Stimulated activated CD4-positive, alpha-beta T cell treated with anti-CD3 and anti-CD28 coated beads, Interleukin-2, amount 100 ng/mL, for 48 hours (primary cell): ENCODE data around the gene TAS1R2.
"Not testable (repeated sequence)": the region's sequence is repeated elsewhere in the genome, so short reads cannot be mapped to it uniquely, and the experiment has no call there.

ENCODE experiments used
- DNase-seq, 2 donors: peaks; one replicate each; pipeline ENCODE4 v3.0.0-alpha.2; 2020

TAS1R2 gene

DNA sequence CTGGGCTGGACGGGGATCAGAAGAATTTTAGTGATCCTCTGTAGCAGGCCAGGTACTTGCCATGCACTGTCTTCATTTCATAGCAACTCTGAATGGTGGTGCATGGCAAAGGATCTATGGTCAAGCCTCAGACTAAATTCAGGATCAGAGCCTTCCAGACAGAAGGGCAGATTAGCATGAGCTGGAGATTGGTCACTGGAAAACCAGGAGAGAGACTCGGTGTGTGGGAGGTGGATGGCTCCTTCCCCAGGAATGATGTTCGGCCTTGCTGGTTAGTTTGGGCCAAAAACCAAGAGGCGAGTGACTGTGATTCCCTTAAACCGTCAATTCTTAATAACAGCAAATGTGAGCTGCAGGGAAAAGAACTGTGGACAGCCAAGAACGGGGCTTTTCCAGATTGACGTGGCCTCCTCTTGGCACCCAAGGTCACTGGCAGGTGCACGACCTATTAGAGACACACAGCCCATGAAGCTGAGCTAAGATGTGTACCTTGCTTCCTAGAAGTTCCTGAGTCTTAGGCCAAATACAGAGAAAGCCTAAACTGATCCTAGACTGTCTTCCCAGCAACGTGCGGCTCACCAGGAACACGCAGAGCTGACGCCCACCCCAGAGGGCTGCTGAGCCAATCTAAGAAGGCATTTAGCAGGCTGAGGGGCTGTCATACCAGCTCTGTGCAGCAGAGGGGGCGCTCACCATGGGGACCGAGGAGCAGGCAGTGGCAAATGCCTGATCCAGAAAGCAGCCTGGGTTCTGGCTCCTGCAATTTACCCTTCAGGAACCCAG, 24.4 kb upstream of the TAS1R2 start:
- DNase-seq = peak; percentile 72 to 78

DNA sequence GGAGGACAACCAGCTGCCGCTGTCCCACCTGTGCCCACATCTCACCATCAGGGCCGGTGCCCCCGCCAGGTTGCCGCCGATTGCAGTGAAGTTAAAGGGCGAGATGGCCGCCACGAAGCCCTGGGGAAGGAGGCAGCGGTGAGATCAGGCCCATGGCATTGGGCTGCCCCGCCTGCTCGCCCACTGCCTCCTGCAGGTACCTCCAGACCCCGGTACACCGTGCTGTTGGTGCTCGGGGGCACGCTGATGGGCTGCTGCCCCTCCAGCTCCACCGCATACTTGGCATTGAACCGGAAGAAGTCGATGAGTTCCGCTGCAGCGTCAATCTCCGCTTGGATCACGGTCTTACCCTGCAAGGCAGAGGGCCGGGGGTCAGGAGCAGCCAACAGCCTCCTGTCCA, 23.6 kb upstream of the TAS1R2 start:
- DNase-seq = no peak

DNA sequence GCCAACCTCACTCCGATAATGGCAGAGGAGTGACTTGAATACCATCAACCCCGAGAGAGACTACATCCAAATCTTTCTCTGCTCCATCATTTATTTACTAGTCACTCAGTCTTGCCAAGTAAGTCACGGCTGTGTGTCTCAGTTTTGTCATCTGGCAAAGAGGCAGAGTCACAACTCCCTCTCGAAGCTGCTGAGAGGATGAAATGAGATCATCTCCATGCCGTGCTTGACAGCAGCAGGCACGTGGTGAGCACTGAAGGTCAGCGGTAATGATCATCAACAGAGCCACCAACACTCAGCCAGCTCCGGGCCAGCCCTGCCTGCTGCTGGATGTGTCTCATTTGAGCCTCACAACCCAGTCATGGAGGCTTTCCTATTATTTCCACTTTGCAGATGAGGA, 23.0 kb upstream of the TAS1R2 start:
- DNase-seq = no peak

DNA sequence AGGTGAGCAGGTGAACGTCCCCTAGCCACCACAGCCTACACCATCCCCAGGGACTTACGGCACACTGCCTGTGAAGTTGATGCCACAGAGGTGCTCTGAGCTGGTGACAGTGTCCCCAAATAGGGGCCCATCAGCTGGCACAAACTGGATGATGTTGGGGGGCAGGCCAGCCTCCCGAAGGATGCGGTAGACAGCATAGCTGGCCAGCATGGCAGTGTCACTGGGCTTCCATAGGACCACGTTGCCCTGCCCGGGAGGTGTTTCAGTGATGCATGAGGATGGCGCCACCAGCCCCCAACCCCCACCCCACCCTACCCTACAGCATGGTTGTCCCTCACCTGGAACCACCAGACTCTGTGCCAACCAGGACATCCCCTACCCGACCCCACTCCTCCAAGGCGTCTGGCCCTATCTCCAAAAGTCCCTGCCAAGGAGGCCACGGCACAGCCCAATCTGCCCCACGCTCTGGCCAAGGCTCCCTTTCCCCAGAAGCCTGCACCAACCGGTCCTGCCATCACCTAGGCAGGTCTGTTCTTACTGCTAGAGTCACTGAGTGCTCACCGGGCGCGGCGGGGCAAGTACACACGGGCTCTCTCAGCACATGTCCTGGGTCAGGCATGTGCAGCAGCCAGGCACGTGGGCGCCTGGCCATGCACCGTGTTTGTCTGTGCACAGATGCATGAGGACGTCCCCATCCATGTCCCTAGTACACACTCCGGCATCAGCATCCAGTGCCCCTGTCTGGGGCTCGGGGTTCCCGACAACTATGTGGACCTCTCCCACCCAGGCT, 22.4 kb upstream of the TAS1R2 start:
- no peak for DNase-seq

DNA sequence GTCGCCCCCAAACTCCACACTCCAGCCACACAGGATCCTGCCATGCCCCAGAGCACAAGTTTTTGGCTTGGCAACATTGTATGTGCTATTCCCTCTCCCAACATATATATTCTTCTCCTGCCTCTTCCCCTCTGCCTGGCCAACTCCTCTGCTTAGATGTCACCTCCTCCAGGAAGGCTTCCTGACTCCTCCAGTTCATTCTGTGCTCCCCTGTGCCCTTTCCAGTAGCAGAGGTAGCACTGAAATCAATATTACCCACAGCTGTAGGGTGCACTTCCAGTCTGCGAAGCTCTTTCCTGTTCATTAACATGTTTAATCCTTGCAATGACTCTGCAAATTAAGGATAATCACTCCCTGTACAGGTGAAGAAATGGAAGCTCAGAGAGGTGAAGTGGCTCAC, 21.7 kb upstream of the TAS1R2 start:
- no peak for DNase-seq

DNA sequence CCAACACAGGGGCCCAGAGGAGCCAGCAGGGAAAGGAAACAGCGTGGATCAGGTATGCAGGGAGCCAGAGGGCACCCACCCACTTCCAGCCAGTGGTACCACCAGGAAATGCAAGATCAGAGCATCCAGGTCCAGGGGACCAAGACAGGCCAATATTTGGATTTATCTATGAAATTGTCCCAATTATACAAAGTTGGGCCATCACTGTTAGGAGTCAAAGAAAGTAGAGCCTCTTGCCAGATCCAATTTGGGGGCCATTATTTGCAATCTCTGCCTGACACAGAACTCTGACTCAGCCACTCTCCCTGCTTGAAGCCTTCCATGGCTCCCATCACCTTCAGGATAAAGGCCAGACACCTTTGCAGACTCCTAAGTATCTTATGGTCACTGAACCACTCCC, 21.1 kb upstream of the TAS1R2 start:
- no peak for DNase-seq

DNA sequence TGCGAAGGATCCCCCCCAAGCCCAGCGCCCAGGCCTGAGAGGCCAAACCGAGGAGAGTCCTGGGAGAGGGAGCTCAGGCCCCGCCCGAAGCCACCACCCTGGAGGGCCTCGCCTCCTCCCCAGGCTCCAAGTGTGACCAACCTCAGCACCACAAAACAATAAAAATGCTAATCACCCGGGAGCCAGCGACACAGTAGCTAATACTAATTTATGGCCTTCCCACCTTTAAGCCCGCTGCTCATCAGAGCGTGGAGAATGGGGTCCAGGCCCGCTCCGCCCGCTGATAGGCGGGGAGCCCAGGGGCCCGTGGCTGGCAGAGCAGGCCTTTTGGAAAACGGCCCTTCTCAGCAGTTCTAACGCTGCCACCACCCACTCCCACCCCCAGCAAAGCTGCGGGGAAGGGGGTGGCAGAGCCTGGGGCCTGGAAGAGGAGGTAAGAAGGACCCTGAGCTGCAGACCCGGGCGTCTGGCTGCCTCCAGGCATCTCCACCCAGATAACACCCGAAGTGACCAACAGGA, 20.4 kb upstream of the TAS1R2 start:
- no peak for DNase-seq

DNA sequence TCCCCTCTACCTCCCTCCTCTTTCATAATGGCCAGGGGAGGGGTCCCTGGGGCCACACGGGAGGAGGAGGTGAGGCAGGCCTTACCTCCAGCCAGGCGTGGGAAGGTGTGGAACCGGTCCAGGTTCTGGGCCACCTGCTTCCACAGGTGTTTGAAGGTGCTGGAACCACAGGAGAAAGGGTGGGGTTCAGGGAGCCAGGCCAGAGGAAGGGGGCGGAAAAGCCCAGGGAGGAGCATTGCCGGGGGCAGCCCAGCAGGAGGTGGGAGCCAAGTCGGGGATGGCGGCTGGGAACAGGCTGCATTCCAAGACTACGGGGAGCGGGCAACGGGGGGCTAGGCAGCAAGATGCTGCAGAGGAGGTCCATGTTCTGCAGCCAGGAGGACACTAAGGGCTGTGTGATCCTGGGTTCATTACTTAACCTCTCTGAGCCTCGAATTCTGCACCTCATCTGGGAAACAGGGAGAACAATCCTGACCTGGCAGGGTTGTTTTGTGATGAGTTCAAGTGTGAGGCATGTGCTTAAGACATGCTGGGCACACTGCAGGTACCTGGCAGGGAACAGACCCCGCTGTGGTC, 19.8 kb upstream of the TAS1R2 start:
- DNase-seq = no peak

DNA sequence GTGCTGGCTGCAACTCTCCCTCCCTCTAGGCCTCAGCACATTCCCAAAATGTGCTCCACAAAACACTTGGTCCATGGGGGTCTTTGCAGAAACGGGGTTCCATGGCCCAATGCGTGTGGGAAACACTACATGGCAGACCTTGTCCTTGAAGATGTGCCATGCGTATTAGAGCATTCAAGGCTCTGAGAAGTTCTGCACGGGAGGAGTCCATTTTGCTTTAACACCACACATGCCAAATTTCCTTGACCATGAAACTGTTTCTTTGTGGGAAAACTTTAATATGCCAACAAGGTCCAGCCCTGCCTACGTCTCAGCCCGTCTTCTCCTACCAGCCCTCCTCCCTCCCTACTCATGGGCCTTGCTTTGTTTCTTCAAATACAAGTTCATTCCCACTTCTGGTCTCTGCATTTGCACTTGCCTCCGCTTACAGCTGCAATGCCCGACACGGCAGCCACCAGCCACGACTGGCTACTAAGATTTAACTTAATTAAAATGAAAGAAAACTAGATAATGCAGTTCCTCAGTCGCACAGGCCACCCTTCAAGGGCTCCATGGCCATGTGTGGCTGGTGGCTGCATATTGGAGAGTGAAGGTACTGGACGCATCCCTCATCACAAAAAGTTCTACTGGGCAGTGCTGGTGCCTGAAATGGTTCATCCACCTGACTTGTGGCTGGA, 19.2 kb upstream of the TAS1R2 start:
- DNase-seq = no peak

DNA sequence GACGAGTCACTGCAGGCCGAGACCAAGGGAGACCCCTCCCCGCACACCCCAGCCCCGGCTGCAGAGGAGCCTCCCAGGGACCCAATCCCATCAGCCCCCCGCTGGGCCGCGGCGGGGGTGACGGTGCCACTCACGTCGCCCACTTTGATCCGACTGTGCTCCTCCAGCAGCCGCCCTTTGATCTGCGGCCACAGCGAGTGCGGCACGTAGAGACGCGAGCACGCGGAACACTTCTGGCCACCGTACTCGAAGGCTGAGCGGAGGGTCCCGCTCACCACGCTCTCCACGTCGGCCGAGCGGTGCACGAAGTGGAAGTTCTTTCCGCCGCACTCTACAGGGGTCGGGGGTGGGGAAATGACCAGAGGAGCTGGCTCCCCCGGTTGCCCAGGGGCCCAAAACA, 17.8 kb upstream of the TAS1R2 start:
- no peak for DNase-seq

DNA sequence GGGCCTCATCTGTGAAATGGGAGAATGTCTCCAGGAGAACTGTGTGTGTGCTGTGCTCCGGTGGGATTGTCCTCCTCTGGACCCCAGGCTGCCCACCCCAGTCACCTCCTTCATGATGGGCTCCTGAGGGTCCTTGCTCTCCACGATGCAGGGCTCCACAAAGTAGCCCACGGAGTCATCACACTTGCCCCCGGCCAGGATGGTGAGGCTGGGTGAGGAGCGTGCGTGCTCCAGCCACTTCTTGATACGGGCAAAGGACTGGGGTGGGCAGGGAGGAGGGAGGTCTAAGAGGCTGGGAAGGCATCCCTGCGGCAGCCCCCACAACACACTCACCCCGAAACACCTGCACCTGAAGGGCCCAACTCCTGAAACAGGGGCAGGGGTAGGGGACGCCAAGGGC, 16.8 kb upstream of the TAS1R2 start:
- no peak for DNase-seq

DNA sequence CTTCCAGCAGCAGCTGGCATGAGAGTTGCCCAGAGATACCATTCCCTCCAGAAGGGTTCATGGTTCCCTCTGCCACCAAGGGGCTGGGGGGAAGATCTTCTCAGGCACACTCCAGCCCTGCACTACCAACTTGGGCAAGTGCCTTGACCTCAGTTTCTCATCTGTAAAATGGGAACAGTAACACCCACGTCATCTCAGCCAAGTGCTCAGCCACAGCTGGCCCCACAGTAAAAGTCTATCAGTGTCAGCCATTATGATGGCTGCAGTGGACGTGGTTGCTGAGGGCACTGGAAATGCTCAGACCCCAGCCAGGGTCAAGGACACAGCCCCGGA, 16.3 kb upstream of the TAS1R2 start:
- DNase-seq = no peak

DNA sequence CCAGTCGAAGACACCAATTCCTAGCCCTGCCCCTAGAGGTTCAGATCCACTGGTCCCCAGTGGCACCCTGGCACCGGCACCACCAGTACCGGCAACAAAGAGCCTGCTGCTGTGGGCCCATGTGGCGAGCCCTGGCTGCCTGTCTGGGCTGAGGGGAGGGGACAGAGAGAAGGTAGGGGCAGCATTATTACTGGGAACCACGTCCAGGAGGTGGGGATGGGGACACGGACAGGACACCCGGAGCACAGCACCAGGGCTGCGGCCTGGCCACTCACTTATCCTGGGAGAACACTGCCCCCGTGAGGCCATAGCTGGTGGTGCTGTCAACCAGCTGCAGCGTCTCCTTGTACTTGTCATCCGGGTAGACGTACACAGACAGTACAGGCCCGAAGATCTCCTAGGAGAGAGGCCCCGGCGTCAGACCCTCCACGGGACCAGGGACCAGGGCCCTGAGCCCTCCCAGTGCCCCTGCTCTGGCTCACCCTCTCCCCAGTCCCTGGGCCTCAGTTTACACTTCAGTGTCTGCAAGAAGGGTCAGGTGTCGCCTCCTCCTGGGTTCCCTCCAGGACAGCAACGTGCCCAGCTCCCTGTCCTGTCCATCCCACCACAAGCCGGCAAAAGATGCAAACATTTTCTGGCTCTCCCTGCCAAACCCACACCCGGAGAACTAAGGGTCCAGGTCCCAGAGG, 15.8 kb upstream of the TAS1R2 start:
- peak; percentile 72 to 77 for DNase-seq

DNA sequence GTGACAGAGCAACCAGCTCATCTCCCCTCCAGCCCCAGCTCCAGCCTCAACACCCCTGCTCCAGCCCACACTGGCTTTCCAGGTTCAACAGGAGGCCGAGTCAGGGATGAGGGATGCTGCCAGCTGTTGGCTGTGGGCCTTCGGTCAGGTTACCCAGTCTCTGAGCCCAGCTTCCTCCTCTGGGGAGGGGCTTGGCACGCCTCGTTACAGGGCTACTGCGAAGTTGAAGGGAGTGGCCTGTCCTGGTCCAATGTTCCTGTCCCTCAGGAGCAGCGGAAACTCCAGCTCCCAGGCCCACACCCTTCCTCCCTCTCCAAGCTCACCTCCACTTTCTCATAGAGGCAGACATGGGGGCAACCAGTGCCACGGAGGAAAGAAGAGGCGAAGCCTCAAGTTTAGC, 15.1 kb upstream of the TAS1R2 start:
- no peak for DNase-seq

DNA sequence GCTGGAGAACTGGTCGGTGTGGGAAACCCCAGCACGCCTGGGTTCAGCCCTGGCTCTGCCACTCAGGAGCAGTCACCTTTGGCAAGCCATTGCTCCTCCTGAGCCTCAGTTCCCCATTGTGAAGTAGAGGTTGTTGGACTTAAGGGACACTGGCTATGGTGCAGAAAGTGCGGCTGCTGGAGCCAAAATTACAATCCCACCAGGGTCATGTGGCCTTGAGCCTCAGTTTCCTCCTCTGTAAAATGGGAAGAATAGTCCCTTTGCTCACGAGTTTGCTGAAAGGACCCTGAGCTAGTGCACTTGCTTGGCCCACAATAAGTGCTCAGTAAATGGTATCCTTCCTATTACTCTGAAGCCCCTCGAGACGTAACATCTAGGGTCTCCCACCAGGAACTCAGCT, 14.6 kb upstream of the TAS1R2 start:
- no peak for DNase-seq

DNA sequence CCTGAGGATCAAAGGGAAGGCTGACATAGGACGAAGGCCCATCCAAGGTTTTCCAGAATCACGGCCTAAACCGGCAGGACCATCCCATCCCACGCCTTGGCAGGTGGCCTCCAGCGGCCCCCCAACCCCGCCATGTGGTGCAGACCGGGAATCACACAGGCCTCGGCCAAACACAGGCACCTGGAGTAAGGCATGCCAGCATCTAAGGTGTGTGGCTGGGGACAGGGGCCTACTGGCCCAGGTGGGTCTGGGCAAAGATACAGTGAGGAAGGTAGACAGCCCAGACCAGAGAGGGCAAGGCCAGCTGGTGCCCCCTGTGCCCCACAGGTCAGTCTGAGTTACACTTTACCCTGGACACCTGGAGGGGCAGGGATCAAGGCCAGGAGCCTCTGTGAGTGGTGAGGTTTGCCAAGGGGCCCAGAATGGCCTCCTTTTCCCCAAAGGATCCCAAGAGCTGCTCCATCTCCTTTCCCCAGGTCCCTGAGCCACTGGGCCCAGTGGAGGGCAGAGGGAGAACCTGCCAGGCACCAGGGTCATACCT, 12.7 kb upstream of the TAS1R2 start:
- DNase-seq = no peak

DNA sequence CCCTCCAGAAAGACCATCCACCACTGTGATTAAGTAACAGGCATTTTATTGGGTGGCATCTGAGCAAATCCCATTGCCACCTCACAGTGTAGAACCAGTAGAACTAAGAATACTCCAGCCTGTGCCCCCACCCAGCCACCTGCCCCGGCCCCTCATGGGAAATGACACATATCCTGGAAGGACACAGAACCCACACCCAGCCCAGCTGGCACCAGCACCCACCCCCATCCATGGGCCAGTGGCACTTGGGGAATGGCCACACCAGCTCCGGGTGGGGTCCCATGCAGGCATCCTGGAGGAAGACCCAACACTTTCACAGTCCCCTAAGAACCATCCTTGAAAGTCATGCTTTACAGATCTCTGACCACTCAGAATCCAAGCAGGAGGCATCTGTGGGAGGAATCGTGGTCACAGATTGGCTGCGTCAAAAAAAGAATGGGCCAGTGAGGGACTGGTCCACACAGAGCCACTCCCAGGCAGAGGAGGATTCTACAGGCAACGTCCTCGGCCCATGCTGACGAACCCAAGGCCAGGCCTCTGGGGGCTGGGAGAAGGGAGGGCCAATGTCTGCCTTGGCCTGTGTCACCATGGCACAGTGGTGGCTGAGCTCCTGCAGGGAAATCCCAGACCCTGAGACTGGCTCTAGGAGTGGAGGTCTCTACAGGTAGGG, 12.1 kb upstream of the TAS1R2 start:
- DNase-seq = no peak

DNA sequence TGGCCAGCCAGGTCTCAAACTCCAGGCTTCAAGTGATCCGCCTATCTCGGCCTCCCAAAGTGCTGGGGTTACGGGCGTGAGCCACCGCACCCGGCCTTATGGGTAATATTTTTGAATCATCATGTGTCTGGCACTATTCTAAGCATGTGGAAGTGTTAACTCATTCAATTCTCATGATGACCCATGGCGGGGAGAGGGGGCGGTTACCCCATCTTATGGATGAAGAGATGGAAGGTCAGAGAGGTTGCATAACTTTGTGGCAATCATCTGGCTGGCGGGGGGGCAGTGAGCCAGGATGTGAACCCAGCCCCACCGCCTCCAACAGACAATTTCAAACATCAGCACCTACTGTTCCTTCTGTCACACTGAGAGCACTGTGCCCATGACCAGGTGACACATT, 11.5 kb upstream of the TAS1R2 start:
- no peak for DNase-seq

DNA sequence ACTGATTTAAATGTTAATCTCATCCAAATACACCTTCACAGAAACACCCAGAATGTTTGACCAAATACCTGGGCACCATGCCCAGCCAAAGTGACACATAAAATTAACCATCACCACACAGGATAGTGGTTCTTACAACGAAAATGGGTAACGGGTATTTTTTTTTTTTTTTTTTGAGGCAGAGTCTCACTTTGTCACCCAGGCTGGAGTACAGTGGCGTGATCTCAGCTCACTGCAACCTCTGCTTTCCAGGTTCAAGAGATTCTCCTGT, 11.1 kb upstream of the TAS1R2 start:
- not testable (repeated sequence) for DNase-seq

DNA sequence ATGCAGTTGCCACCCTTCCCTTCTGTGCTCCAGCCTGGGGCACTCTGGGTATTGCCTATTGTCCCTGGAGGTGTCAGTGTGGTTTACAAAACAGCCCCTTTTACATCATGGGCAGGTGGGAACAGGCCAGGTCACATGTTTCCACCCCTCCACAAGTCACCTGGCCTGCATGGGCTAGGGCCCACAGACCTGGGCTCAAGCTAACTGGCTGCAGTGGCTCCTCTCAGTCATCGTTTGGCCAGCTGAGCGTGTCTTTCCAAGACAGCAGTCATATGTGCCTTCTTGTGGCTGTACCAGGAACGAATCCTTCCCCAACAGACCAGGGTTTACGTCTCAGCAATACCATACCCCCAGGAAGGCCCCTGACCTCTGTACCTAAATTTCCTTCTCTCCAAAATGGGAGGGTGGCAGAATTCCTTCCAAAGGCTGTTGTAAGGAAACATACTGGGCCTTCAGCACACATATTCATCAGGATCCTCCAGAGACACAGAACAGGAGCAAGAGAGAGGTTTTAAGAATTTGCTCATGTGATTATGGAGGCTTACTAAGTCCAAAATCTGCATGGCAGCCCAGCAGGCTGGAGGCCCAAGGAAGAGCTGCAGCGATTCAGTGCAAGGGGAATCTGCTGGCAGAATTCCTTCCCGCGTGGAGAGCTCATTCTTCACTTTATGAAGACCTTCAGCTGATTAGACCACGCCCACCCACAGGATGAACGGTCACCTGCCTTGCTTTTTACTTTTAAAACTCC, 10.6 kb upstream of the TAS1R2 start:
- DNase-seq = no peak

DNA sequence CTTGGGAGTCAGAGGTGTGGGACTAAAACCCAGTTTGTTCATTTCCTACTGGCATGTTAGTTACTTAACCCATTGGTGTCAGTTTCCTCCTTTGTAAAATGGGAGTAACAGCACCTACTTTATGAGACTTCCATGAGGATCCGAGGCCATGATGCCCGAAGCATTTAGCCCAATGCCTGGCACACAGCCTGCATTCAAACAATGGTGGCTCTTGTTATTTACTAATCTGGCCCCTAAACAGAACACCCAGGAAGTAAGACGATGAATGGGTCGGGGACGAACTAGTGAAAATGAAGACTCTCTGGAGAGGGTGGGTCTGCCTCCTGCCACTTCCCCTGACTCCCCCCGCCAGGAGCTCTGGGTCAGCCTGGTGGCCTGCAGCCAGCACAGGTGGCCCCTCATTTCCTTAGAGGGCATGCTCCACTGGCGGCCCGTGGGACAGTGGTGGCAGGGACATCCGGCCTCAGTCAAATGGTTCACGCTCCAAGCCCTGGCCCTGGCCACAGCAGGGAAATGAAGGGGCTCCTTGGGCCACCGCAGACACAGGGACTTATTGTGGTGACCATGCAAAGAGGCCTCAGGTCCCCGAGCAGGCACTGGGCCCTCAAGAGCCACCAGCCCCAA, 9.5 kb upstream of the TAS1R2 start:
- DNase-seq = no peak
